H1 (cell line): ENCODE measurements around the gene NIPAL3. TPM values are rescaled to one million over a fixed set of nuclear protein-coding genes. Genes with fewer than 3 reads are reported as not detected.
"Not testable (repeated sequence)": the region's sequence is repeated elsewhere in the genome, so short reads cannot be mapped to it uniquely, and the experiment has no call there.

Source experiments
- CTCF ChIA-PET: fragments of 300-600 bp; sonication (Branson Sonifier 250); formaldehyde crosslinking; loops from one replicate; lab custom pipeline; 2021; ENCODE audit not compliant: partially characterized antibody; lab: Charles Lee
- POLR2A ChIA-PET: fragments of 300-600 bp; sonication (Branson Sonifier 250); formaldehyde crosslinking; loops from one replicate; lab custom pipeline; 2021; ENCODE audit warnings: inconsistent platforms; ENCODE audit not compliant: partially characterized antibody; lab: Charles Lee
- DNase-seq, 2 experiments: peaks; one replicate each; pipeline versions ENCODE4 v3.0.0 to v3.0.0-alpha.2; 2010 to 2022; ENCODE audit warnings: low spot score in 2 of 2, low read depth in 1 of 2, mixed read lengths in 1 of 2
- FAIRE-seq: peaks from 2 replicates; lab custom pipeline; 2011; peaks lifted over from hg19 to GRCh38; lab: Jason Lieb, UNC
- H2AFZ ChIP-seq: 2 replicates; pipeline ENCODE4 v1.8.1; 2012; ENCODE audit warnings: low read length, inconsistent platforms
- H2AK5ac ChIP-seq: 2 replicates; pipeline ENCODE4 v1.6.1; 2013; ENCODE audit warnings: low read depth, low read length
- H2BK120ac ChIP-seq: replicated peaks from 2 replicates; pipeline ENCODE3; 2013; ENCODE audit warnings: low read depth, low read length, inconsistent platforms
- H2BK12ac ChIP-seq: 2 replicates; pipeline ENCODE4 v1.6.1; 2013; ENCODE audit warnings: low read depth, low read length
- H2BK15ac ChIP-seq: 2 replicates; pipeline ENCODE4 v1.6.1; 2013; ENCODE audit warnings: low read length
- H2BK20ac ChIP-seq: 2 replicates; pipeline ENCODE4 v1.6.1; 2013; ENCODE audit warnings: low read length
- H2BK5ac ChIP-seq: 2 replicates; pipeline ENCODE4 v1.6.1; 2013; ENCODE audit warnings: low read depth, low read length
- H3K14ac ChIP-seq: 2 replicates; pipeline ENCODE4 v1.6.1; 2013; ENCODE audit warnings: inconsistent platforms; ENCODE audit not compliant: insufficient read length
- H3K18ac ChIP-seq: 2 replicates; pipeline ENCODE4 v1.6.1; 2013; ENCODE audit warnings: low read length; ENCODE audit errors: extremely low read depth
- H3K23ac ChIP-seq: 2 replicates; pipeline ENCODE4 v1.6.1; 2013; ENCODE audit warnings: inconsistent platforms; ENCODE audit not compliant: insufficient read length
- H3K23me2 ChIP-seq: 2 replicates; pipeline ENCODE4 v1.6.1; 2013; ENCODE audit warnings: low read depth, low read length
- H3K27ac ChIP-seq: 2 replicates; pipeline ENCODE4 v1.6.1; 2011; ENCODE audit warnings: low read depth, low read length, inconsistent platforms
- H3K27me3 ChIP-seq, 4 experiments: replicated peaks in 1 of 4; 1 replicate in 1 of 4; 2 replicates in 3 of 4; pipeline versions ENCODE4 v1.6.1 to v1.8.1; 2011 to 2013; ENCODE audit warnings: low read length in 3 of 4, mild to moderate bottlenecking in 3 of 4, inconsistent platforms in 2 of 4, mixed read lengths in 2 of 4, moderate library complexity in 1 of 4; ENCODE audit not compliant: control insufficient read depth in 3 of 4, insufficient read depth in 3 of 4; ENCODE audit errors: extremely low read depth in 1 of 4
- H3K36me3 ChIP-seq, 4 experiments: 2 replicates each; pipeline versions ENCODE4 v1.6.1 to v1.8.1; 2011 to 2013; ENCODE audit warnings: mild to moderate bottlenecking in 4 of 4, low read length in 3 of 4, moderate library complexity in 2 of 4, control low read depth in 1 of 4, inconsistent platforms in 1 of 4; ENCODE audit not compliant: insufficient read depth in 4 of 4, control insufficient read depth in 2 of 4
- H3K4ac ChIP-seq: replicated peaks from 2 replicates; pipeline ENCODE3; 2013; ENCODE audit warnings: low read length, low read depth, mixed read lengths, inconsistent platforms; ENCODE audit not compliant: insufficient read length
- H3K4me1 ChIP-seq, 4 experiments: replicated peaks in 1 of 4; 1 replicate in 1 of 4; 2 replicates in 3 of 4; pipeline versions ENCODE4 v1.6.1 to v1.8.1; 2011 to 2013; ENCODE audit warnings: low read length in 3 of 4, inconsistent platforms in 2 of 4, mixed read lengths in 1 of 4; ENCODE audit not compliant: insufficient read depth in 4 of 4, control insufficient read depth in 3 of 4
- H3K4me2 ChIP-seq, 2 experiments: 2 replicates each; pipeline versions ENCODE4 v1.6.1 to v1.8.1; 2011 to 2013; ENCODE audit warnings: low read depth in 2 of 2, low read length in 2 of 2, control low read depth in 1 of 2, inconsistent platforms in 1 of 2, mild to moderate bottlenecking in 1 of 2; ENCODE audit not compliant: insufficient read depth in 1 of 2
- H3K4me3 ChIP-seq, 4 experiments: fragments of 200-600, 300-600 bp in 1 of 4; sonication (generic), shearing (Covaris generic), sonication (Bioruptor Twin) in 1 of 4; 2 replicates each; pipeline versions ENCODE4 v1.5.1 to v1.8.1; 2011 to 2016; ENCODE audit warnings: low read length in 4 of 4, low read depth in 3 of 4, control low read depth in 2 of 4, inconsistent platforms in 2 of 4, mild to moderate bottlenecking in 2 of 4, mixed read lengths in 1 of 4, moderate library complexity in 1 of 4; ENCODE audit not compliant: insufficient read depth in 2 of 4; ENCODE audit errors: extremely low read depth in 1 of 4
- H3K56ac ChIP-seq: replicated peaks from 2 replicates; pipeline ENCODE3; 2013; ENCODE audit warnings: low read depth, mild to moderate bottlenecking, mixed read lengths, low read length, inconsistent platforms; ENCODE audit not compliant: insufficient read length
- H3K79me1 ChIP-seq: 2 replicates; pipeline ENCODE4 v1.6.1; 2013; ENCODE audit warnings: low read depth, low read length, control low read depth
- H3K79me2 ChIP-seq, 2 experiments: 2 replicates each; pipeline versions ENCODE4 v1.6.1 to v1.8.1; 2012 to 2013; ENCODE audit warnings: low read length in 2 of 2, mild to moderate bottlenecking in 2 of 2, inconsistent platforms in 1 of 2; ENCODE audit not compliant: insufficient read depth in 2 of 2, control insufficient read depth in 1 of 2
- H3K9ac ChIP-seq, 4 experiments: replicated peaks in 1 of 4; 1 replicate in 1 of 4; 2 replicates in 3 of 4; pipeline versions ENCODE4 v1.6.1 to v1.8.1; 2011 to 2013; ENCODE audit warnings: low read depth in 3 of 4, low read length in 3 of 4, control low read depth in 2 of 4, mild to moderate bottlenecking in 2 of 4, moderate library complexity in 2 of 4, inconsistent platforms in 1 of 4; ENCODE audit errors: extremely low read depth in 1 of 4
- H3K9me3 ChIP-seq, 2 experiments: 2 replicates each; pipeline versions ENCODE4 v1.6.1 to v1.8.1; 2012 to 2013; ENCODE audit warnings: mild to moderate bottlenecking in 2 of 2, moderate library complexity in 2 of 2, control low read depth in 1 of 2, inconsistent platforms in 1 of 2, low read depth in 1 of 2, low read length in 1 of 2, mixed read lengths in 1 of 2; ENCODE audit not compliant: insufficient read depth in 2 of 2
- H4K20me1 ChIP-seq, 2 experiments: replicated peaks in 1 of 2; 2 replicates each; pipeline versions ENCODE3 to v1.8.1; 2011 to 2013; ENCODE audit warnings: inconsistent platforms in 2 of 2, low read length in 2 of 2, mild to moderate bottlenecking in 1 of 2; ENCODE audit not compliant: insufficient read depth in 2 of 2, control insufficient read depth in 1 of 2
- H4K5ac ChIP-seq: 2 replicates; pipeline ENCODE4 v1.6.1; 2013; ENCODE audit warnings: low read length, low read depth, mixed read lengths, inconsistent platforms; ENCODE audit not compliant: insufficient read length
- H4K8ac ChIP-seq: 2 replicates; pipeline ENCODE4 v1.8.0; 2013; ENCODE audit warnings: mild to moderate bottlenecking, moderate library complexity, low read length, inconsistent platforms; ENCODE audit not compliant: insufficient read depth; ENCODE audit errors: extremely low read depth
- H4K91ac ChIP-seq: replicated peaks from 2 replicates; pipeline ENCODE3; 2013; ENCODE audit warnings: low read length, mixed read lengths, inconsistent platforms; ENCODE audit not compliant: insufficient read length
- WGBS, 2 experiments: shearing (Covaris generic) in 1 of 2; methylation state at CpG; one replicate each; pipeline versions ENCODE4 v1.1.6 to v1.1.7; 2013 to 2015; ENCODE audit warnings: low lambda C conversion rate in 2 of 2, mixed read lengths in 2 of 2, inconsistent platforms in 1 of 2, low coverage in 1 of 2, missing lambda C conversion rate in 1 of 2; ENCODE audit not compliant: insufficient replicate concordance in 2 of 2, insufficient coverage in 1 of 2, insufficient read length in 1 of 2; ENCODE audit errors: extremely low coverage in 1 of 2, missing lambda C conversion rate in 1 of 2; 5-methylcytosine and 5-hydroxymethylcytosine counted together
- polyA plus RNA-seq, 7 experiments: library from polyadenylated mRNA; depleted of rRNA in 3 of 7; stranded (reverse) in 5 of 7; unstranded in 2 of 7; fragments of >200 nt in 5 of 7; fragments of 200-250 nt in 2 of 7; gene quantifications; 1 replicate in 5 of 7; 2 replicates in 1 of 7; 4 replicates in 1 of 7; pipeline versions ENCODE4 v1.2.1 to v1.2.3, GENCODE V29; 2011 to 2013; ENCODE audit warnings: missing spikeins in 2 of 7, mixed read lengths in 2 of 7
- total RNA-seq: library from RNA; stranded (reverse); fragmentation: NEBNext Ultra II Directional; extraction: Animal tissue kit (Norgen Biotek cat#: 25700); gene quantifications from 2 replicates; pipeline ENCODE4 v1.2.1, GENCODE V29; 2021

The NIPAL3 gene
- total and polyA plus RNA-seq, 2 of the 8 experiments (the other 6 are each of a cell fraction or from before 2014, with no cell fraction given) = 8.8 to 11.0 TPM

- H4K20me1 ChIP-seq, H2BK5ac ChIP-seq, H3K4ac ChIP-seq, H2BK12ac ChIP-seq, H2BK120ac ChIP-seq, H3K14ac ChIP-seq, H2AK5ac ChIP-seq, H2BK15ac ChIP-seq, H3K27me3 ChIP-seq, POLR2A ChIA-PET, H2BK20ac ChIP-seq, H3K56ac ChIP-seq, H3K23me2 ChIP-seq, H3K4me2 ChIP-seq, H3K9me3 ChIP-seq, FAIRE-seq, H4K8ac ChIP-seq, H4K5ac ChIP-seq, H3K23ac ChIP-seq, H2AFZ ChIP-seq, CTCF ChIA-PET, H3K36me3 ChIP-seq, H3K79me2 ChIP-seq, H3K4me3 ChIP-seq, DNase-seq, H3K18ac ChIP-seq, H3K79me1 ChIP-seq, H4K91ac ChIP-seq, H3K9ac ChIP-seq, H3K27ac ChIP-seq: not testable (repeated sequence)
- WGBS, 2 experiments = 94% methylated on average over 4 of the region's 4 CpGs; no CpG with 5 or more reads in 1 of the 2 experiments
- H3K4me1 ChIP-seq = peaks cover 11 to 22% (median 17%) of the 10 kb centered on the region in 4 experiments; a peak in 6 of 7 replicates
Measured at GRCh38 chr1:24462128-24462527, 46.5 kb downstream of the NIPAL3 start.
